T-cell (primary cell): ENCODE data around the gene SOD1. TPM values are rescaled to one million over a fixed set of nuclear protein-coding genes. Genes with fewer than 3 reads are reported as not detected.
"Not testable (repeated sequence)": the region's sequence is repeated elsewhere in the genome, so short reads cannot be mapped to it uniquely, and the experiment has no call there.

Experiments used
- ATAC-seq, 4 experiments: fragments of 200-7000 bp in 3 of 4; fragments of 150-1000 bp in 1 of 4; cut with Tn5 transposase; replicated peaks in 1 of 4; 1 replicate in 3 of 4; 2 replicates in 1 of 4; pipeline ENCODE4 v1.10.0; 2021; ENCODE audit warnings: moderate library complexity in 3 of 4, mild to moderate bottlenecking in 2 of 4, moderate number of reproducible peaks in 1 of 4
- CTCF ChIA-PET, 2 donors: fragments of 300-600 bp; sonication (Branson Sonifier 250); formaldehyde crosslinking; loops; one replicate each; lab custom pipeline; 2022; ENCODE audit warnings: antibody characterized with exemption in 2 of 2; lab: Charles Lee
- POLR2A ChIA-PET, 2 donors: fragments of 300-600 bp; sonication (Branson Sonifier 250); formaldehyde crosslinking; loops; one replicate each; lab custom pipeline; 2022; ENCODE audit warnings: antibody characterized with exemption in 2 of 2; lab: Charles Lee
- DNase-seq, 35 experiments: peaks; one replicate each; pipeline versions ENCODE4 v3.0.0 to v3.0.0-alpha.2; 2013 to 2023
- H3K27ac ChIP-seq: one replicate; pipeline ENCODE4 v1.5.1; 2013; ENCODE audit warnings: low read length
- H3K27me3 ChIP-seq, 2 experiments: replicated peaks in 1 of 2; 1 replicate in 1 of 2; 2 replicates in 1 of 2; pipeline versions ENCODE4 v1.6.1 to v1.7.0; 2013; ENCODE audit warnings: low read length in 1 of 2, mixed read lengths in 1 of 2; ENCODE audit not compliant: control insufficient read depth in 2 of 2, insufficient read depth in 2 of 2; ENCODE audit errors: extremely low read depth in 1 of 2
- H3K36me3 ChIP-seq, 2 donors: 1 replicate in 1 of 2; 2 replicates in 1 of 2; pipeline versions ENCODE4 v1.6.1 to v1.7.0; 2013; ENCODE audit warnings: low read length in 1 of 2; ENCODE audit not compliant: control insufficient read depth in 2 of 2, insufficient read depth in 1 of 2; ENCODE audit errors: extremely low read depth in 1 of 2
- H3K4me1 ChIP-seq, 2 experiments: 1 replicate in 1 of 2; 2 replicates in 1 of 2; pipeline versions ENCODE4 v1.6.1 to v1.7.0; 2013; ENCODE audit warnings: low read length in 2 of 2, mixed read lengths in 1 of 2; ENCODE audit not compliant: insufficient read depth in 2 of 2, control insufficient read depth in 1 of 2; ENCODE audit errors: extremely low read depth in 1 of 2
- H3K4me3 ChIP-seq, 2 donors: 1 replicate in 1 of 2; 2 replicates in 1 of 2; pipeline versions ENCODE4 v1.5.1 to v1.7.0; 2013; ENCODE audit warnings: mild to moderate bottlenecking in 2 of 2, low read length in 1 of 2, moderate library complexity in 1 of 2; ENCODE audit not compliant: control insufficient read depth in 1 of 2; ENCODE audit errors: extremely low read depth in 1 of 2
- H3K9me3 ChIP-seq: 2 replicates; pipeline ENCODE4 v1.7.0; 2013
- H3K27ac Mint-ChIP-seq, 2 donors: one replicate each; pipeline ENCODE4 v1.8.0; 2020 to 2021; ENCODE audit warnings: mild to moderate bottlenecking in 2 of 2, mixed read lengths in 2 of 2
- H3K27me3 Mint-ChIP-seq, 2 donors: one replicate each; pipeline ENCODE4 v1.8.0; 2021 to 2022; ENCODE audit warnings: mixed read lengths in 2 of 2
- H3K36me3 Mint-ChIP-seq: one replicate; pipeline ENCODE4 v1.8.0; 2021; ENCODE audit warnings: mixed read lengths
- H3K4me1 Mint-ChIP-seq, 3 donors: one replicate each; pipeline ENCODE4 v1.8.0; 2020 to 2022; ENCODE audit warnings: mixed read lengths in 3 of 3, mild to moderate bottlenecking in 1 of 3
- H3K4me3 Mint-ChIP-seq, 3 donors: one replicate each; pipeline ENCODE4 v1.8.0; 2020 to 2022; ENCODE audit warnings: mild to moderate bottlenecking in 3 of 3, mixed read lengths in 3 of 3, moderate library complexity in 3 of 3
- H3K9me3 Mint-ChIP-seq, 3 donors: one replicate each; pipeline ENCODE4 v1.8.0; 2020 to 2022; ENCODE audit warnings: mixed read lengths in 3 of 3
- WGBS: methylation state at CpG from one replicate; pipeline ENCODE4 v1.1.5; 2013; ENCODE audit warnings: missing lambda C conversion rate; ENCODE audit not compliant: insufficient coverage; 5-methylcytosine and 5-hydroxymethylcytosine counted together
- total RNA-seq, 35 experiments: library from RNA in 6 of 35; stranded (reverse) in 6 of 35; fragments of 120-200 nt in 1 of 35; gene quantifications; one replicate each; pipeline versions ENCODE4 v1.2.1 to v1.2.4 and lab custom pipeline; 2013 to 2026

Gene SOD1
- total RNA-seq, 5 donors from 2014 or later (not counting 1 experiment from before 2014, with no cell fraction given) = 143 to 167 (median 152) TPM

DNA sequence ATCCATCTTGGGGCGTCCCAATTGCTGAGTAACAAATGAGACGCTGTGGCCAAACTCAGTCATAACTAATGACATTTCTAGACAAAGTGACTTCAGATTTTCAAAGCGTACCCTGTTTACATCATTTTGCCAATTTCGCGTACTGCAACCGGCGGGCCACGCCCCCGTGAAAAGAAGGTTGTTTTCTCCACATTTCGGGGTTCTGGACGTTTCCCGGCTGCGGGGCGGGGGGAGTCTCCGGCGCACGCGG lies 282 bp upstream of the SOD1 start:
- ChIA-PET CTCF (no interaction called here), POLR2A (no interaction called here)
- under 1% methylated on average over 18 of the region's 18 CpGs for WGBS

DNA sequence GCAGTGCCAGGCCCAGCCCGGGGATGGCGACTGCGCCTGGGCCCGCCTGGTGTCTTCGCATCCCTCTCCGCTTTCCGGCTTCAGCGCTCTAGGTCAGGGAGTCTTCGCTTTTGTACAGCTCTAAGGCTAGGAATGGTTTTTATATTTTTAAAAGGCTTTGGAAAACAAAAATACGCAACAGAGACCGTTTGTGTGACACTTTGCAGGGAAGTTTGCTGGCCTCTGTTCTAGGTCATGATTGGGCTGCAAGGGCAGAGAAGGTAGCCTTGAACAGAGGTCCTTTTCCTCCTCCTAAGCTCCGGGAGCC lies 719 bp downstream of the SOD1 start:
- DNase-seq (peak in 11 of 35 experiments; percentile 8 to 52 (median 22)), ATAC-seq (peak; percentile 17 to 42 (median 28))
- Mint-ChIP-seq H3K4me3 (peak overlapping the region; percentile 86 to 98 (median 95)), H3K4me1 (peaks cover 53 to 73% (median 71%) of the 10 kb centered on the region in 3 donors), H3K9me3 (no peaks in the 10 kb centered on the region), H3K27me3 (no peaks in the 10 kb centered on the region), H3K36me3 (peaks cover 13% of the 10 kb centered on the region), H3K27ac (peak overlapping the region; percentile 89 to 90)
- 0% methylated on average over 9 of the region's 12 CpGs for WGBS
- Histone ChIP-seq H3K9me3 (no peaks in the 10 kb centered on the region), H3K27ac (peak overlapping the region; percentile 31), H3K4me3 (peak overlapping the region; percentile 62 to 71), H3K27me3 (no peaks in the 10 kb centered on the region), H3K4me1 (peaks cover 16 to 42% of the 10 kb centered on the region in 2 experiments), H3K36me3 (peaks cover 4 to 20% of the 10 kb centered on the region in 2 donors)
- CTCF ChIA-PET = interaction anchor here in 1 of 2 donors (0.6 kb wide), 1 partner anchor 480 kb away, joined by 3 read pairs; no protein-coding TSS in a partner anchor
- POLR2A ChIA-PET = interaction anchor here (0.5 to 1.1 kb wide), 2 partner anchors 57 to 101 kb away, joined by 5 to 10 read pairs; no protein-coding TSS in a partner anchor

More for the DNA sequence above, 282 bp upstream of the SOD1 start:
- Mint-ChIP-seq H3K4me3 (peak overlapping the region; percentile 86 to 100 (median 99)), H3K36me3 (peaks cover 10% of the 10 kb centered on the region), H3K27ac (peak overlapping the region; percentile 99 to 100), H3K4me1 (peaks cover 52 to 72% (median 71%) of the 10 kb centered on the region in 3 donors), H3K9me3 (no peaks in the 10 kb centered on the region), H3K27me3 (no peaks in the 10 kb centered on the region)
- Histone ChIP-seq H3K4me1 (peaks cover 14 to 47% of the 10 kb centered on the region in 2 experiments), H3K27ac (peak overlapping the region; percentile 3), H3K36me3 (peaks cover 4 to 14% of the 10 kb centered on the region in 2 donors), H3K27me3 (no peaks in the 10 kb centered on the region), H3K9me3 (no peaks in the 10 kb centered on the region), H3K4me3 (peak overlapping the region; percentile 51 to 62)
- ATAC-seq (peak; percentile 41 to 62 (median 42)), DNase-seq (no peak)

DNA sequence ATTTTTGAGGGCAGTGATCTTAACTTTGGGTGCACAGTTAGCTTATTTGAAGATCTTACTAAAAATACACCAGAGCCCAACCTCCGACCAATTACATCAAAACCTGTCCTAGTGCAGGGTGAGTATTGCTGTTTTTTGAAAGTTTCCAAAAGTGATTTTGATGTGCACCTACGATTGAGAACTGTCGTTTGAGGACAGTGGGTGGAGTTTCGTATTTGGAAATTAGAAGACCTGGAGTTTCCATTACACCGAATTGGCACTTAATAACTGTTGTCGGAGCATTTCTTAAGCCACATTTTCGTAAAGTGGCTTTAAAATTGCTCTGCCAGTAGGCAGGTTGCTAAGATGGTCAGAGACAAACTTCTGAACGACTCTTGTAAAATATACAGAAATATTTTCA lies 1.1 kb downstream of the SOD1 start:
- Mint-ChIP-seq H3K27ac (peak overlapping the region; percentile 89 to 90), H3K27me3 (no peaks in the 10 kb centered on the region), H3K4me1 (peaks cover 53 to 73% (median 71%) of the 10 kb centered on the region in 3 donors), H3K4me3 (peak overlapping the region; percentile 86 to 98 (median 95)), H3K36me3 (peaks cover 16% of the 10 kb centered on the region), H3K9me3 (no peaks in the 10 kb centered on the region)
- Histone ChIP-seq H3K4me1 (peaks cover 15 to 42% of the 10 kb centered on the region in 2 experiments), H3K27me3 (no peaks in the 10 kb centered on the region), H3K27ac (no peak overlapping the region), H3K4me3 (peak overlapping the region; percentile 62 to 71), H3K36me3 (peaks cover 4 to 22% of the 10 kb centered on the region in 2 donors), H3K9me3 (no peaks in the 10 kb centered on the region)
- ChIA-PET CTCF (no interaction called here), POLR2A (interaction anchor here (0.5 to 1.1 kb wide), 2 partner anchors 57 to 101 kb away, joined by 5 to 10 read pairs; no protein-coding TSS in a partner anchor)
- ATAC-seq = no peak
- no CpG with 5 or more reads among the region's 8 CpGs for WGBS
- peak in 1 of 35 experiments; percentile 20 for DNase-seq

DNA sequence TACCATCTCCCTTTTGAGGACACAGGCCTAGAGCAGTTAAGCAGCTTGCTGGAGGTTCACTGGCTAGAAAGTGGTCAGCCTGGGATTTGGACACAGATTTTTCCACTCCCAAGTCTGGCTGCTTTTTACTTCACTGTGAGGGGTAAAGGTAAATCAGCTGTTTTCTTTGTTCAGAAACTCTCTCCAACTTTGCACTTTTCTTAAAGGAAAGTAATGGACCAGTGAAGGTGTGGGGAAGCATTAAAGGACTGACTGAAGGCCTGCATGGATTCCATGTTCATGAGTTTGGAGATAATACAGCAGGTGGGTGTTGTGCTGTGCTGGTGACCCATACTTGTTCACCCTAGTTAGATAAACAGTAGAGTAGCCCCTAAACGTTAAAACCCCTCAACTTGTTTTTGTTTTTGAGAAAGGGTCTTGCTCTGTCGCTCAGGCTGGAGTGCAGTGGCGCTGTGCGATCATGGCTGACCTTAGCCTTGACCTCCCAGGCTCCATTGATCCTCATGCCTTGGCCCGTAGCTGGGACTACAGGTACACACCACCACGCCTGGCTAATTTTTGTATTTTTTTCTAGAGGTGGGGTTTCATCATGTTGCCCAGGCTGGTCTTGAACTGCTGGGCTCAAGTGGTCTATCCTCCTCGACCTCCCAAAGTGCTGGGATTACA lies 4.2 kb downstream of the SOD1 start:
- no peak for ATAC-seq
- Histone ChIP-seq H3K4me3 (no peak overlapping the region), H3K27me3 (no peaks in the 10 kb centered on the region), H3K36me3 (peaks cover 4 to 47% of the 10 kb centered on the region in 2 donors), H3K4me1 (peaks cover 15 to 42% of the 10 kb centered on the region in 2 experiments), H3K9me3 (no peaks in the 10 kb centered on the region), H3K27ac (no peak overlapping the region)
- H3K27ac Mint-ChIP-seq = peak overlapping the region; percentile 11 to 71
- H3K9me3 Mint-ChIP-seq = no peaks in the 10 kb centered on the region
- H3K4me1 Mint-ChIP-seq = peaks cover 73 to 89% (median 86%) of the 10 kb centered on the region in 3 donors
- no peaks in the 10 kb centered on the region for H3K27me3 Mint-ChIP-seq
- H3K36me3 Mint-ChIP-seq = peaks cover 39% of the 10 kb centered on the region
- ChIA-PET POLR2A (no interaction called here), CTCF (no interaction called here)
- WGBS = 100% methylated on average over 1 of the region's 7 CpGs
- H3K4me3 Mint-ChIP-seq = peak overlapping the region; percentile 2 to 56 (median 13)
- DNase-seq = no peak

DNA sequence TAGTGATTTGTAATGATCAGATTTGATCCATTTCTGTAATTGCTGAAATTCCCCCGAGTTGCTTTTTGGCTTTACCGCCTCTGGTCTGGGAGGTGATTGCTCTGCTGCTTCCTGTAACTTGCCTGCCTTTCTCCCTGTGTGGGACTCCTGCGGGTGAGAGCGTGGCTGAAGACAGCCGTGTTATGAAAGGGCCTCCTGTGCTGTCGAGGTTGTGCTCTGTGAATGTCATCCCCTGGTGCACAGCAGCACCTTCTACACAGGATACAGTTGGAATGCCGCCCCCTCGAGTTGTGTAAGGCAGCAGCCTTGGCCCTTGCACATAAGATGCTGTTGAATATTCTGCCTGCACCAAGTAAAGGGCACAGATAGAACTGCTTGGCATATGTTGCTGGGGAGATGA lies 5.9 kb downstream of the SOD1 start:
- 60% methylated on average over 2 of the region's 8 CpGs for WGBS
- H3K4me1 ChIP-seq = peaks cover 13 to 38% of the 10 kb centered on the region in 2 experiments

DNA sequence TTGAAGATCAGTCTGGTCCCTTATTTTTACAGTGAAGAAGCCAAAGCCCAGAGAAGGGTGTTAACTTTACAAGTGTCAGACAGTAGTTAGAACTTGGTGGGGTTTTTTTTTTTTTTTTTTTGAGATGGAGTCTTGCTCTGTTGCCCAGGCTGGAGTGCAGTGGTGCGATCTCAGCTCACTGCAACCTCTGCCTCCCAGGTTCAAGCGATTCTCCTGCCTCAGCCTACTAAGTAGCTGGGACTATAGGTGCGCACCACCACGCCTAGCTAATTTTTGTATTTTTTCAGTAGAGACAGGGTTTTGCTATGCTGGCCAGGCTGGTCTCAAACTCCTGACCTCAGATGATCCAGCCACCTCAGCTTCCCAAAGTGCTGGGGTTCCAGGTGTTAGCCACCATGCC lies 6.4 kb downstream of the SOD1 start:
- ChIA-PET CTCF (interaction anchor here in 1 of 2 donors (0.7 kb wide), 1 partner anchor 472 kb away, joined by 4 read pairs; no protein-coding TSS in a partner anchor), POLR2A (interaction anchor here in 1 of 2 donors (0.7 kb wide), 1 partner anchor 607 kb away, joined by 13 read pairs; no protein-coding TSS in a partner anchor)
- Mint-ChIP-seq H3K36me3 (peaks cover 52% of the 10 kb centered on the region), H3K4me3 (peak overlapping the region in 2 of 3 donors; percentile 44 to 56), H3K4me1 (peaks cover 62 to 79% (median 75%) of the 10 kb centered on the region in 3 donors), H3K27ac (peak overlapping the region; percentile 73)
- peak overlapping the region; percentile 8 for H3K27ac ChIP-seq
- H3K36me3 ChIP-seq = peaks cover 4 to 65% of the 10 kb centered on the region in 2 donors
- not testable (repeated sequence) for H3K27me3 Mint-ChIP-seq, ATAC-seq, H3K9me3 ChIP-seq, DNase-seq, H3K27me3 ChIP-seq, H3K9me3 Mint-ChIP-seq, H3K4me3 ChIP-seq
- no CpG with 5 or more reads among the region's 4 CpGs for WGBS
- H3K4me1 ChIP-seq = peaks cover 9 to 35% of the 10 kb centered on the region in 2 experiments

More for the DNA sequence above, 5.9 kb downstream of the SOD1 start:
- Mint-ChIP-seq H3K27me3 (no peaks in the 10 kb centered on the region), H3K4me3 (peak overlapping the region; percentile 8 to 56 (median 44)), H3K9me3 (no peaks in the 10 kb centered on the region), H3K4me1 (peaks cover 66 to 83% (median 79%) of the 10 kb centered on the region in 3 donors), H3K27ac (peak overlapping the region; percentile 57 to 73), H3K36me3 (peaks cover 49% of the 10 kb centered on the region)
- CTCF ChIA-PET = no interaction called here
- Histone ChIP-seq H3K9me3 (no peaks in the 10 kb centered on the region), H3K4me3 (no peak overlapping the region), H3K27me3 (no peaks in the 10 kb centered on the region), H3K27ac (peak overlapping the region; percentile 8), H3K36me3 (peaks cover 4 to 61% of the 10 kb centered on the region in 2 donors)
- POLR2A ChIA-PET = no interaction called here
- ATAC-seq (peak; percentile 53 to 63 (median 58)), DNase-seq (peak in 8 of 35 experiments; percentile 4 to 37 (median 12))
